Natural killer cell (primary cell): ENCODE data around the gene SECISBP2L. TPM values are rescaled to one million over a fixed set of nuclear protein-coding genes. Genes with fewer than 3 reads are reported as not detected.
A peak's percentile ranks its signal among the peaks of the same experiment; 100 is the strongest.

Source experiments
- ATAC-seq, 3 donors: fragments of 150-1000 bp in 2 of 3; fragments of 200-7000 bp in 1 of 3; cut with Tn5 transposase; 1 replicate in 1 of 3; 2 replicates in 2 of 3; pipeline ENCODE4 v1.10.0; 2021; ENCODE audit warnings: mild to moderate bottlenecking in 2 of 3, moderate library complexity in 2 of 3
- DNase-seq, 2 donors: peaks; one replicate each; pipeline versions ENCODE4 v3.0.0 to v3.0.0-alpha.2; 2013 to 2021; ENCODE audit warnings: mixed read lengths in 1 of 2
- H3K27ac ChIP-seq: one replicate; pipeline ENCODE4 v1.5.1; 2013; ENCODE audit warnings: mild to moderate bottlenecking, low read length
- H3K27me3 ChIP-seq: one replicate; pipeline ENCODE4 v1.6.1; 2013; ENCODE audit warnings: low read length; ENCODE audit not compliant: control insufficient read depth, insufficient read depth
- H3K36me3 ChIP-seq: one replicate; pipeline ENCODE4 v1.6.1; 2013; ENCODE audit warnings: low read length; ENCODE audit not compliant: control insufficient read depth, insufficient read depth
- H3K4me1 ChIP-seq: one replicate; pipeline ENCODE4 v1.6.1; 2013; ENCODE audit warnings: low read length; ENCODE audit not compliant: control insufficient read depth, insufficient read depth
- H3K4me3 ChIP-seq: one replicate; pipeline ENCODE4 v1.5.1; 2013; ENCODE audit warnings: low read length
- H3K9me3 ChIP-seq: one replicate; pipeline ENCODE4 v1.6.1; 2013; ENCODE audit warnings: low read length; ENCODE audit not compliant: control insufficient read depth, insufficient read depth
- H3K27ac Mint-ChIP-seq, 2 donors: one replicate each; pipeline ENCODE4 v1.8.0; 2022; ENCODE audit warnings: mild to moderate bottlenecking in 2 of 2, mixed read lengths in 2 of 2, moderate library complexity in 1 of 2
- H3K27me3 Mint-ChIP-seq, 2 donors: one replicate each; pipeline ENCODE4 v1.8.0; 2022; ENCODE audit warnings: low read depth in 2 of 2, mixed read lengths in 2 of 2
- H3K36me3 Mint-ChIP-seq: one replicate; pipeline ENCODE4 v1.8.0; 2022; ENCODE audit warnings: mixed read lengths
- H3K4me1 Mint-ChIP-seq, 2 donors: one replicate each; pipeline ENCODE4 v1.8.0; 2022; ENCODE audit warnings: mixed read lengths in 2 of 2
- H3K4me3 Mint-ChIP-seq: one replicate; pipeline ENCODE4 v1.8.0; 2022; ENCODE audit warnings: mild to moderate bottlenecking, moderate library complexity, mixed read lengths
- H3K9me3 Mint-ChIP-seq, 2 donors: one replicate each; pipeline ENCODE4 v1.8.0; 2022; ENCODE audit warnings: mixed read lengths in 2 of 2
- WGBS: methylation state at CpG from one replicate; pipeline ENCODE4 v1.1.7; 2013; ENCODE audit warnings: missing lambda C conversion rate; ENCODE audit not compliant: insufficient coverage; 5-methylcytosine and 5-hydroxymethylcytosine counted together
- intact Hi-C: fragments of 100-400 bp; cut with micrococcal nuclease; formaldehyde crosslinking; loops from one replicate; pipeline ENCODE4 v1.14.2; 2022
- total RNA-seq, 4 donors: library from RNA; stranded (reverse); fragments of 120-200 nt in 1 of 4; gene quantifications; one replicate each; pipeline versions ENCODE4 v1.2.3 to v1.2.4, GENCODE V29; 2013 to 2022
- TF ChIP-seq, protein P1 (sequence below): fragments of 200-600 bp; IDR thresholded peaks from one replicate; pipeline ENCODE4 v1.8.0; 2022; ENCODE audit warnings: antibody characterized with exemption

The SECISBP2L gene, protein sequence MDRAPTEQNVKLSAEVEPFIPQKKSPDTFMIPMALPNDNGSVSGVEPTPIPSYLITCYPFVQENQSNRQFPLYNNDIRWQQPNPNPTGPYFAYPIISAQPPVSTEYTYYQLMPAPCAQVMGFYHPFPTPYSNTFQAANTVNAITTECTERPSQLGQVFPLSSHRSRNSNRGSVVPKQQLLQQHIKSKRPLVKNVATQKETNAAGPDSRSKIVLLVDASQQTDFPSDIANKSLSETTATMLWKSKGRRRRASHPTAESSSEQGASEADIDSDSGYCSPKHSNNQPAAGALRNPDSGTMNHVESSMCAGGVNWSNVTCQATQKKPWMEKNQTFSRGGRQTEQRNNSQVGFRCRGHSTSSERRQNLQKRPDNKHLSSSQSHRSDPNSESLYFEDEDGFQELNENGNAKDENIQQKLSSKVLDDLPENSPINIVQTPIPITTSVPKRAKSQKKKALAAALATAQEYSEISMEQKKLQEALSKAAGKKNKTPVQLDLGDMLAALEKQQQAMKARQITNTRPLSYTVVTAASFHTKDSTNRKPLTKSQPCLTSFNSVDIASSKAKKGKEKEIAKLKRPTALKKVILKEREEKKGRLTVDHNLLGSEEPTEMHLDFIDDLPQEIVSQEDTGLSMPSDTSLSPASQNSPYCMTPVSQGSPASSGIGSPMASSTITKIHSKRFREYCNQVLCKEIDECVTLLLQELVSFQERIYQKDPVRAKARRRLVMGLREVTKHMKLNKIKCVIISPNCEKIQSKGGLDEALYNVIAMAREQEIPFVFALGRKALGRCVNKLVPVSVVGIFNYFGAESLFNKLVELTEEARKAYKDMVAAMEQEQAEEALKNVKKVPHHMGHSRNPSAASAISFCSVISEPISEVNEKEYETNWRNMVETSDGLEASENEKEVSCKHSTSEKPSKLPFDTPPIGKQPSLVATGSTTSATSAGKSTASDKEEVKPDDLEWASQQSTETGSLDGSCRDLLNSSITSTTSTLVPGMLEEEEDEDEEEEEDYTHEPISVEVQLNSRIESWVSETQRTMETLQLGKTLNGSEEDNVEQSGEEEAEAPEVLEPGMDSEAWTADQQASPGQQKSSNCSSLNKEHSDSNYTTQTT
- 10 to 100 TPM; 78.8 to 97.7 (median 93.7) TPM for total RNA-seq
- total RNA-seq (2013), result 72.1 TPM

DNA sequence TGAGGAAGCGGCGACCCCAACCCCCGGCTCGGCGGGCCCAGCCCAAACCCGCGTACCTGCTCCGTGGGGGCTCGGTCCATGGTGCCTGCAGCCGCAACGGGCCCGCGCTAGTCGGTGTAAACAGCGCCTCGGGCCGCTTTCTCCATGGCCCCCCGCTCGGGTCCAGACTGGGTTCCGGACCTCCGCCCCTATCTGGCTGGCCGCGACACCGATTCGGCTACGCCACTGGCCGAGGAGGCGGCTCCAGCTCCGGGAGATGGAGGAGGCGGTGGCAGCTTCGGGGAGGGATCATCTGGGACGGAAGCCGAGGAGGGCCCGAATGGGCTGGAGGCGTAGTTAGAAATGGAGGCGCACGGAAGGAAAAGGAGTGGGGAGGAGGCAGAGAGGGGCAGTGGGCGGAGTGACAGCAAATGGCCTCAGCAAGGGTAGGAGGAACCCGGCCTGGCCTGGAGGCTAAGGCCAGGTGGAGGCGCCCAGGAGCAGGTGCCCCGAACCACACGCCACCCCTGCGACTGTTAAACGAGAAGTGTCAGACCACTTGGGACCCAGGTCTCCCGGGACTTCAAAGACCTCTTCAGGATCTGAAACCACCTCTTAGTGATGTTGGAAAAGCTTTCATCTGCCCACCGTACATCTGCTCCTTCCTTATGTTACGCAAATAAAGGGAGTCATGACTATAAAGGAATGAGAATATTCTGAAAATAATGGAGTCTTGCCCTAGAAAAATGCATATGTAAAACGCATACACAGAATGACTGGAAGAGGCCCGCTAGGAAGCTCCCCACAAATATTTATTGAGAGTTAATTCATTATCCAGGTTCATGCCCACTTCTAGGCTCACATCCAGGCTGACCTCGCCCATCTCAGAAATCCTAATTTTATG is at the start of gene SECISBP2L:
Gene SECISBP2L (minus strand): TSS at position 227 of the 883 bp plus-strand sequence. CDS start 147 bp downstream, at position 80.
- TF ChIP-seq, protein P1, sequence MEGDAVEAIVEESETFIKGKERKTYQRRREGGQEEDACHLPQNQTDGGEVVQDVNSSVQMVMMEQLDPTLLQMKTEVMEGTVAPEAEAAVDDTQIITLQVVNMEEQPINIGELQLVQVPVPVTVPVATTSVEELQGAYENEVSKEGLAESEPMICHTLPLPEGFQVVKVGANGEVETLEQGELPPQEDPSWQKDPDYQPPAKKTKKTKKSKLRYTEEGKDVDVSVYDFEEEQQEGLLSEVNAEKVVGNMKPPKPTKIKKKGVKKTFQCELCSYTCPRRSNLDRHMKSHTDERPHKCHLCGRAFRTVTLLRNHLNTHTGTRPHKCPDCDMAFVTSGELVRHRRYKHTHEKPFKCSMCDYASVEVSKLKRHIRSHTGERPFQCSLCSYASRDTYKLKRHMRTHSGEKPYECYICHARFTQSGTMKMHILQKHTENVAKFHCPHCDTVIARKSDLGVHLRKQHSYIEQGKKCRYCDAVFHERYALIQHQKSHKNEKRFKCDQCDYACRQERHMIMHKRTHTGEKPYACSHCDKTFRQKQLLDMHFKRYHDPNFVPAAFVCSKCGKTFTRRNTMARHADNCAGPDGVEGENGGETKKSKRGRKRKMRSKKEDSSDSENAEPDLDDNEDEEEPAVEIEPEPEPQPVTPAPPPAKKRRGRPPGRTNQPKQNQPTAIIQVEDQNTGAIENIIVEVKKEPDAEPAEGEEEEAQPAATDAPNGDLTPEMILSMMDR, result no peak
- no peaks in the 10 kb centered on the region for H3K9me3 Mint-ChIP-seq
- Histone ChIP-seq H3K9me3 (no peaks in the 10 kb centered on the region), H3K4me3 (peak within 1 kb of the TSS; percentile 60), H3K27me3 (no peaks in the 10 kb centered on the region), H3K4me1 (peaks cover 8% of the 10 kb centered on the region), H3K36me3 (no peaks in the 10 kb centered on the region), H3K27ac (peak within 1 kb of the TSS; percentile 60)
- WGBS, result 6% methylated on average over 48 of the region's 50 CpGs
- H3K27ac Mint-ChIP-seq, result peak within 1 kb of the TSS; percentile 86 to 95
- peak within 1 kb of the TSS; percentile 97 for H3K4me3 Mint-ChIP-seq
- H3K27me3 Mint-ChIP-seq, result no peaks in the 10 kb centered on the region
- intact Hi-C loops, result loop anchor here (1.0 to 10.0 kb wide), 4 partner anchors 111 to 578 kb away; partner anchors contain the start of genes CEP152, COPS2, DTWD1 and EID1
- no peaks in the 10 kb centered on the region for H3K36me3 Mint-ChIP-seq
- peaks cover 34 to 38% of the 10 kb centered on the region in 2 donors for H3K4me1 Mint-ChIP-seq
- DNase-seq, result peak; percentile 87 to 94
- ATAC-seq, result peak; percentile 96 to 97 (median 97)

DNA sequence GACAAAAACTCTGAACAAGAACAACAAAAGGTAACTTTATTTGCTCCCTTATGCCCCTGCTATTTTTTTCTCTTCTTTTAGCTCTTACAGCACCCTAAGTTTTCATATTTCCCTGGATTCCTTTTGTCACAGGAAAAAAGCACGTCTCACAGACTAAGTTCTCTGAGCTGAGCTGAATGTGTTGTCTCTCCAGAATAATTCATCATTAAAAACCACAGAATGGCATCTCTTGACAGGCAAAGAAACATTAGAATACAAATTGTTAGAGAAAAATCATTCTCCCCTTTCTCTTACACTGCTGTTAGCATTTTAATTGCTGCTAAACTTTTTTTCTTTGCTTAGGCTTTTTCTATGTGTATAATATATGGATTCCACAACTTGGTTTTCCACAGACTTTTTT is 48.7 kb upstream of the SECISBP2L start:
- no peaks in the 10 kb centered on the region for H3K27me3 ChIP-seq
- no peaks in the 10 kb centered on the region for H3K27me3 Mint-ChIP-seq
- H3K4me1 ChIP-seq, result no peaks in the 10 kb centered on the region
- TF ChIP-seq, protein P1, result no peak
- no peaks in the 10 kb centered on the region for H3K4me1 Mint-ChIP-seq
- 40% methylated on average over 1 of the region's 1 CpG for WGBS
- no peaks in the 10 kb centered on the region for H3K36me3 ChIP-seq
- no peak overlapping the region for H3K4me3 ChIP-seq
- no peak overlapping the region for H3K4me3 Mint-ChIP-seq
- no peak overlapping the region for H3K27ac ChIP-seq
- no peaks in the 10 kb centered on the region for H3K9me3 Mint-ChIP-seq
- intact Hi-C loops, result no loop called here
- no peak overlapping the region for H3K27ac Mint-ChIP-seq
- H3K36me3 Mint-ChIP-seq, result no peaks in the 10 kb centered on the region
- H3K9me3 ChIP-seq, result no peaks in the 10 kb centered on the region
- DNase-seq (no peak), ATAC-seq (no peak)

DNA sequence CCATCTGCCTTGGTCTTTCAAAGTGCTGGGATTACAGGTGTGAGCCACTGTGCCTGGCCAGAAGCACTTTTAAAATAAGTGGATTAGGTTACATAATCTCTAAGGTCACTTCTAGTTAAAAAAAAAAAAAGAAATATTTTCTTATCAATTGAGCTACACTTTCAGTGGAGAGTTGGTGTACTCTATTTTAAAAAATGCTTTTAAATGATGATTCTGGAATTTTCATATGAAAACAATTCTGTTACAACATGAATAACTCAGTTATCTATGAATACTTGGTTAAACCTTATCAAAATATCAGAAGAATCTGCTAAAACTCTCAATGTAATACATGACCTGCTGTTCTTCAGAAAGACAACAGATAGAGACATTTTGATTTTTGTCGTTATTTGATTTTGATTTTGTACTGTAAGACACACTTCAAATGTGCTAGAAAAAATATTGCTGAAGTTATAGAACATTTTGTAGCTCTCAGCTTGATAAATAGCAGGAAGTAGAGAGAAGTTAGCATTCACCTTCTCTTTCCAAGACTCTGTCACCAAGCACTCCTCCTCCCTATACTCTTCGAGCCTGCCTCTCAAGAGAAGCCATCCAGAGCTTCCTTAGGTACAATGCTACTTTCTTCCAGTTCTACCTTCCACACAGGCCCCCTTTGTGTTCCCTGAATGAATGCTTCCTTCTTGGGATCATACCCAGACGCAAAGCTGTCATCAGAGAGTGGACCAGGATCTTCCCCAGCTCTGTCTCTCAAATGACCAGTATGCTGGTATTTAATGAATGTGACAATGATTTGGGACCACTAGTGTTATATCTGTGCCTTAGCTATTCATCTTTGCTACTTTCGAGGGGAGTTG is 47.2 kb upstream of the SECISBP2L start:
- no peaks in the 10 kb centered on the region for H3K4me1 ChIP-seq
- TF ChIP-seq, protein P1, result no peak
- Mint-ChIP-seq H3K4me1 (no peaks in the 10 kb centered on the region), H3K27me3 (no peaks in the 10 kb centered on the region), H3K9me3 (no peaks in the 10 kb centered on the region), H3K27ac (no peak overlapping the region), H3K36me3 (no peaks in the 10 kb centered on the region), H3K4me3 (no peak overlapping the region)
- no peaks in the 10 kb centered on the region for H3K27me3 ChIP-seq
- no peaks in the 10 kb centered on the region for H3K36me3 ChIP-seq
- no peaks in the 10 kb centered on the region for H3K9me3 ChIP-seq
- no peak for ATAC-seq
- intact Hi-C loops, result no loop called here
- H3K4me3 ChIP-seq, result no peak overlapping the region
- no peak overlapping the region for H3K27ac ChIP-seq
- WGBS, result 88% methylated on average over 3 of the region's 4 CpGs
- no peak for DNase-seq
